GM18520 (cell line): ENCODE results near the gene ARMH1.

Experiments
- ATAC-seq: cut with Tn5 transposase; IDR thresholded peaks from one replicate; pipeline ENCODE4 v1.9.1; 2021; ENCODE audit not compliant: unreplicated experiment

ARMH1 gene

DNA sequence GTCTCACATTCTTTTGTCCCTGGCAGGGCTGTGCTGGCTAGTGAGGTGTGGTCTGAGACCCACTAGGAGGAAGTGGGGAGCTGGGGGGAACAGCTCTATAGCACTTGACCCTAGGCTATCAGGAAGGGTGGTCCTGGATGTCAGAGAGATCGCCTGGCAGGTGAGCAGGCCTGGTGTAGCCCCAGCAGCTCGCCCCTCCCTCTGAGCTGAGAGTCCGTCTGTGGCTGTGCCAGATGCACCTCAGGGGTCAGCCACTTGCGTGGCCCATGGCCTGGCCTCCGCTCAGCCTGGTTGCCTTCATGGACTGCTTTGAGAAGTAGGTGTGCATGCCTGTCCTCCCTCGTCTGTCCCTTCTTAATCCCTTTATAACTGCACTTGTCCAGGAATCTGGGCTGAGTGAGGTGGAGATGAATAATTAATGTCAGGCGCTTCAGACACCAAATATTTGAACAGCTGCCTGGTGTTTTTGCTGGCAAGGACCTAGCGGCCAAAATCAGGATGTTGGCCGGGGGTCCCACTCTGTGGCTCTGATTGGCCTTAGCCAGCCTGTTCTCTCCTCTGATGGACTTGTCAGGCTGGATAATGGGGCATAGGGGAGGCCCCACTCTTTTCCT, 30.7 kb upstream of the ARMH1 start:
- ATAC-seq, result no peak

DNA sequence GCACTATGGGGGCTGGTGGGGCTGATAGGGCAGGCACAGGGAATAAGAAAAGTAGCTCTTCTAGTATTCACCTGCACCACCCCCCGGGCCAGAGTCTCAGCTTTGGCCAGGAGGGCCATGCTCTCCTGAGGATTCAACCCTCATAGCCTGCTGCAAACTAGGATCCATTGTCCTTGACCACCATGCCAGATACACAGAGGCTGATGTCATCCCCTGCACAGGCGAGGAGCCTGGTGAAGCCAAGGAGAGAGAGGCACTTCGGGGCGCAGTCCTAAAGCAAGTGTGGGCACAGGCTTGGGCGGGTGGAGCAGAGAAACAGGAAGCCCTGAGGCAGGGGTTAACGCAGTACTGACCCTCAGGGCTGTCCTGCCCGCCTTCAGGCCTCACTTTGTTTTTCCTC, 29.7 kb upstream of the ARMH1 start:
- ATAC-seq, result no peak

- no peak for ATAC-seq
Measured at GRCh38 chr1:44645476-44646244, 28.9 kb upstream of the ARMH1 start.

- no peak for ATAC-seq
Measured at GRCh38 chr1:44646261-44647110, 28.0 kb upstream of the ARMH1 start.

GRCh38 chr1:44647896-44648295, 26.6 kb upstream of the ARMH1 start:
- no peak for ATAC-seq

DNA sequence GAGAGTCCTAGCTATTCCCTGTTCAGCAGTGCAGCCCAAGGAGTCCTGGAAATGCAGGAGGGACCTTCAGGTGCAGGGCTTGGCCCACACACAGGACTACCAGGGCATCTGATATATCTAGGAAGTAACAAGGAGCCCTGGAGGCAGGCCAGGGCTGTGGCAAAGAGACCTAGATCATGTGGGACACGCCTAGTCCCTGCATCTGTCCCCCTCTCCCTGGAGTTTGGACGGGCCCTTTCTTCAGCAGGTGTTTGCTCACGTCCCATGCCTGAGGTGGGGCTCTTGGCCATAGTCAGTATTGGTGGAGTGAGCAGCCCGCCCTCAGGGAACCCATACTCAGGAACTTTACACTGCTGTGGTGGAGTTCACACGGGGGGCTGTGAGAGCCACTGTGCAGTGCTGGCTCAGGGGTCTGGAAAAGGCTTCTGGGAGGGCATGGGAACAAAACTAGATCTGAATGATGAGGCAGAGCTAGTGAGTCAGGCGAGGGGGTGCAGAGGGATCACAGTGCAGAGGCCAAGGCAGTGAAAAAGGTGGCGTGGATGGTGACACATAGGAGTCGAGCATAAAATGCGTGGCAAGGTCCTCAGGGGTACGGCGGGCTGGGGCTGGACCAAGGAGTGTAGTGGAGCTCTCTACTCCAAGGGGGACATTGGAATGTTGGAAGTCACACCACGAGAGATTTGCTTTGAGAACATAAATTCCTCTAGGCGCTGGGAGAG, 25.8 kb upstream of the ARMH1 start:
- ATAC-seq, result no peak

DNA sequence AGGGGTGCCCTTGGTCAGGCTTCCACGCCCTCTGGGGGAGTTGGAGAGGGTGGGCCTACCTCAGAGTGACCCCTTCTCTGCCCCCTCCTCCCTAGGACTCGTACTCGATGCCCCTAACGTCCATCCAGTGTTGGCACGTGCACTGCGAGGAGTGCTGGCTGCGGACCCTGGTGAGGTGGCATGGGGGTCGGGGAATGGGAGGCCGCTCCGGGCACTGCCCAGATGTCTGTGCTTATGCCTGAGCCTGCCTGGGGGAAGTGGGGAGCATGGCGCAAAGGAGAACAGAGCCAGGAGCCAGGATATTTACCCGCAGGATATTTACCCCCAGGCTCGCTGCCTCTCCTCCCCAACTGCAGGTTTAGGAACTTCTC, 24.7 kb upstream of the ARMH1 start:
- no peak for ATAC-seq

DNA sequence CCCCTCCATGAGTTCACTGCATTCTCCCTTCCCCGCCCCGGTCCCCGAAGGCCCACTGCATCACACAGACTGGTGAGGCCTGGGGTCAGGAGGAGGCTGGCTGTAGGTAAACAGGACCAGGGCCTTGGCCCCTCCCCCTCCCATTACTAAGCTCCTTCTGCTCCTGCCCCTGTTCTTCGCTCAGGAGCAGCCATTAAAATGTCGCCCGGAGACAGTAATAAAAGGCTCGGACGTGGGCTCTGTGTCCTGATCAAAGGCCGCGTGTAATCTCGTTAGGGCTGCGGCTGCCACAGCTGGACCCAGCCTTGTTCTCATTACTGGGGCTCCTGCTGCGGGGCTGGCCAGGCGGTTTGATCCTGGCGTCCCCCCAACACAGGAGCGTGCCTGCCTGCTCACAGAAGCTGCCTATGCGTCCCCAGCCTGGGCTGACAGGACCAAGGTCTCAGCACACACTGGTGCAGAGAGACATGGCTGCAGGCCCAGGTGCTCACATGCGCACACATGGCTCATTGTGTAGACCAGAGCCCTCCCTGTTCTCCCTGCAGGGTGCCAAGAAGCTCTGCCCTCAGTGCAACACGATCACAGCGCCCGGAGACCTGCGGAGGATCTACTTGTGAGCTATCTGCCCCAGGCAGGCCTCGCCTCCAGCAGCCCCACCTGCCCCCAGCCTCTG, 24.2 kb upstream of the ARMH1 start:
- ATAC-seq, result no peak

GRCh38 chr1:44651069-44651468, 23.4 kb upstream of the ARMH1 start:
- no peak for ATAC-seq

GRCh38 chr1:44652445-44653106, 21.9 kb upstream of the ARMH1 start:
- ATAC-seq, result no peak

DNA sequence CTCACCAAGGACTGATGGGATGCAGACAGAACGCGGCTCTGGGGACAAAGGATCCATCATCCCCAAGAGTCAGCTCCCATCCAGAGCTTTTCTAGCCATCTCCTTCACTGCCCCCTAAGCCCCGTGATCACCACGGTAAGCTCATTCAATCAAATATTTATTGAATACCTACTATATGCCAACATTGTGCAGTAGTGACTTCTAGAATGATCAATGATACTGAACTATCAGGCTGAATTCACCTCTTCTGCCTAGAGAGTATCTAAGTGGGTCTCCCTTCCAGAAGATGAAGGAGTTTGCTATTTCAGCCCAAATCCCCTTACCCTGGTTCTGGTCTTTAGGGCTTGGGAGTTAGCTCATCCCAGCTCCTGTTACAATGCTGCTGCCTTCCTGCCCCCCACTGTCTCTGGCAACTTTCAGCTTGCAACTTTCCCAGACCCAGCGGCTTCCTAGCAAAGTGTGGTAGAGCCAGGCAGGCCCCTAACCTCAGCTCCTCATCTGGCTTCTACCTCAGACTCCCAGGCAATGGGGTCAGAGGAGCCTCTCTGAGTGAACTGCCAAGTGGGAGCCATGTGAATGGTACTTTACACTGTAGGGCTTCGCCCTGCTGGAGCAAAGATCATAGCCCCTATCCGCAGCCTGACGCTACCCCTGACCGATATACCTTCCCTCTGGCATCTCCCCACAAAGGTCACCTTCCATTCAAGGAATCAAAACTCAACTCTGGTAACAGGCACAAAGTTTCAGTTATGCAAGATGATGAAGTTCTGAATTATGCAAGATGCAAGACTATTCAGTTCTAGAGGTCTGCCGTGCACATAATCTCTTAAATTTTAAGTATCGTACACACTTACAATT, 21.2 kb upstream of the ARMH1 start:
- no peak for ATAC-seq

GRCh38 chr1:44654621-44655187, 19.8 kb upstream of the ARMH1 start:
- no peak for ATAC-seq

- no peak for ATAC-seq
Measured at GRCh38 chr1:44655609-44656008, 18.9 kb upstream of the ARMH1 start.

DNA sequence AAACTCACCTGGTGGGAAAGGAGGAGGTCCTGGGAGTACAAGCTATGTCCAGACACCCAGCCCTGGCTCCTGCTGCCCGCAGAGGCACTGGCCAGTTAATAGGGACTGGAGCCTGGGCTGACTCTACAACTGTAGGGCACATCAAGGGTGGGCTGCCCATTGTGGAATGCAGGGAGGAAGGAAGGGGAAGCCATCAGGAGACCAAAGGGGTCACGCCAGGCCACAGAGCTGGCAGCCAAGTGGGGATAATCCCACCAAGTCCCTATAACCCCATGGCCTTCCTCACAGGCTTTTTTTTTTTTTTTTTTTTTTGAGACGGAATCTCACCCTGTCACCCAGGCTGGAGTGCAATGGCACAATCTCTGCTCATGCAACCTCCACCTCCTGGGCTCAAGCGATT, 14.9 kb upstream of the ARMH1 start:
- no peak for ATAC-seq

DNA sequence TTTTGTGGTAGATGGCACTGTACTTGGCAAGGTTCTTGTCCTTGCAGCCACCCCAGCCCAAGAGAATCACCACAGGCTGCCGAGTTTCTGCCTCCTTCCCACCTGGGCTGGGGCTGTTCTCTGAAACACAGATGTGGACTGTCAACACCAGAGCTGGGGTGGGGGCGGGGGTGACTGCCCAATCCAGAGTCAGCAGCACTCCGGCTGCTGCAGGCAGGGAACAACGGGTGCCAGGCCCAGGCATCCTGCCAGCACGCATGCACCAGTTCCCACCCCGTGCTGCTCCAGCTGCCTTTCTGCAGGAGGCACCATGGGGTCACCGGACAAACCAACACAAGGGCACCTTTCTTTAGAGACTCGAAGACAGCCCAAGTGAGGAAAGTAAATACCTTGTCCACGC, 14.3 kb upstream of the ARMH1 start:
- ATAC-seq, result no peak

- ATAC-seq, result no peak
Measured at GRCh38 chr1:44661781-44662682, 12.5 kb upstream of the ARMH1 start.

GRCh38 chr1:44662683-44663030, 11.9 kb upstream of the ARMH1 start:
- ATAC-seq, result no peak

GRCh38 chr1:44663417-44663816, 11.1 kb upstream of the ARMH1 start:
- no peak for ATAC-seq
